Stimulated activated naive B cell treated with anti-CD40 and anti-IgM and Interleukin-4, amounts not matched to agents 10 μg/mL and 1 μg/mL and 100 μg/mL, for 72 hours (primary cell): ENCODE measurements around the gene CCSER1.
"Not testable (repeated sequence)": the region's sequence is repeated elsewhere in the genome, so short reads cannot be mapped to it uniquely, and the experiment has no call there.

ENCODE experiments used
- ATAC-seq, 2 donors: fragments of 150-1000 bp; cut with Tn5 transposase; replicated peaks; 2 replicates each; pipeline ENCODE4 v1.10.0; 2021; ENCODE audit warnings: moderate library complexity in 1 of 2
- DNase-seq: peaks from one replicate; pipeline ENCODE4 v3.0.0; 2021
- H3K27ac Mint-ChIP-seq: one replicate; pipeline ENCODE4 v1.8.0; 2022; ENCODE audit warnings: mild to moderate bottlenecking, mixed read lengths
- H3K27me3 Mint-ChIP-seq, 2 donors: one replicate each; pipeline ENCODE4 v1.8.0; 2022; ENCODE audit warnings: mixed read lengths in 2 of 2
- H3K36me3 Mint-ChIP-seq, 2 donors: one replicate each; pipeline ENCODE4 v1.8.0; 2022; ENCODE audit warnings: mixed read lengths in 2 of 2, mild to moderate bottlenecking in 1 of 2
- H3K4me1 Mint-ChIP-seq, 2 donors: one replicate each; pipeline ENCODE4 v1.8.0; 2022; ENCODE audit warnings: mixed read lengths in 2 of 2, mild to moderate bottlenecking in 1 of 2
- H3K4me3 Mint-ChIP-seq, 2 donors: one replicate each; pipeline ENCODE4 v1.8.0; 2022; ENCODE audit warnings: mild to moderate bottlenecking in 2 of 2, mixed read lengths in 2 of 2, moderate library complexity in 1 of 2
- H3K9me3 Mint-ChIP-seq, 2 donors: one replicate each; pipeline ENCODE4 v1.8.0; 2022; ENCODE audit warnings: mixed read lengths in 2 of 2, mild to moderate bottlenecking in 1 of 2

CCSER1 gene

DNA sequence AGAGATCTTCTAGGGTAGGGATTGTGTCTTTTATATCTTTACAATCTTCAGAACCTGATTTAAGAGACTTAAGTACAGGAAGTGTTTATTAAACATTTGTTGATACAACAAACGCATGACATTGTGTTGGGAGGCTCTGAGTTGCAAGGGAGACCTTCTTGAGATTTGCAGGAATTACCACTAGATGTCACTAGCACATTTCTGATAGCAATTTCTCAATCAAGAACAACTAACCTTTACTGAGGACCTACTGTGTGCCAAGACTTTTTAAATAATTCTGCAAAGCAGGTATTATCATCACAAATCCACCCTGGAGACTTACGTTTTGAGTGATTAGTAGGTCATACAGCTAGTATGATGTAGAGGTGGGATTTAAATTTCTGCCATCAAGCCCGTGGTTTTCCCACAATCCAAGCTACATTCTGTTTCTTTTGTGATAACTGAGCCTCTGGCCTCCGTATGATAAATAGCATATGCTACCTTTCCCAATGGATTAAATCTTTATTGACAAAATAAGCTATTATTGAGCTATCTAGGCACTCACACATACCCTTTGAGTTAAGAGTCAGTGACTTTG, 986.0 kb downstream of the CCSER1 start:
- Mint-ChIP-seq H3K4me3 (no peak overlapping the region), H3K4me1 (no peaks in the 10 kb centered on the region), H3K27me3 (no peaks in the 10 kb centered on the region), H3K27ac (no peak overlapping the region), H3K9me3 (no peaks in the 10 kb centered on the region), H3K36me3 (no peaks in the 10 kb centered on the region)
- DNase-seq (no peak), ATAC-seq (no peak)

DNA sequence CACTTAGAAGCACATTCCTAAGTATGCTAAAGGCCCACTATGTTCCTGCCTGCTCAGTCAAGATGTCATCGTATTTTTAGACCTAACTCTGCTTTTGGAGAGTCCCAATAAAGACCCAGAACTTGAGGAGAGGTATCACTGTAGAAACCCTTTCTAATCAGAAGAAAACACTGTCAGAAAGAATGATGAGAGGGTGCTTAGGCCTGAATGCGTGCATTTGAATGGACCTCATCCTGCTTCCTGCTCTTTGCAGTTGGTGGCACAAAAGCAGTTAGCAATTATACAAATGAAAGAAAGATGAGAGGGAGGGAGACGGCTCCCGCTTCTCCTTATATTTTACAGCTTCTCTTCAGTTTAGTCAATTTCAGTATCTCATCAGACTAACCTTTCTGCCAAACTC, 987.2 kb downstream of the CCSER1 start:
- no peaks in the 10 kb centered on the region for H3K36me3 Mint-ChIP-seq
- no peak for ATAC-seq
- no peaks in the 10 kb centered on the region for H3K27me3 Mint-ChIP-seq
- H3K4me3 Mint-ChIP-seq = no peak overlapping the region
- no peak for DNase-seq
- H3K9me3 Mint-ChIP-seq = no peaks in the 10 kb centered on the region
- H3K27ac Mint-ChIP-seq = no peak overlapping the region
- H3K4me1 Mint-ChIP-seq = no peaks in the 10 kb centered on the region

DNA sequence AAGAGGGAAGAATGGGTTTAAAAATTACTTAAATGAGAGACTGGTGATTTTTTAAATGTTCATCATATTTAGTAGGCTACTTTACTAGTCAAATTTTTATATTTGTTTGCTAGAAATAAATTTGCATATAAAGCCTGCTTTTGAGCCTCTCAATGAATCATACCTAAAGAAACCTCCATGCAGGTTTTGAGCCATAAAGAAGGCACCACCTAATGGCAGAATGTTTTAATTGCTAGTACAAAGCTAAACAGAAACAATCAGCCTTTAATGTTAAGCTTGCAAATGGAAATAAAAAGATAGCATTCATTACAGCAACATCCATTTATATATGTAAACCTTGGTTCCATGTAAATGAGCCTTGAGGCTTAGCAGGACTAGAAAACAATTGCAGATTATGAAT, 989.7 kb downstream of the CCSER1 start:
- no peak overlapping the region for H3K27ac Mint-ChIP-seq
- no peak overlapping the region for H3K4me3 Mint-ChIP-seq
- ATAC-seq = no peak

DNA sequence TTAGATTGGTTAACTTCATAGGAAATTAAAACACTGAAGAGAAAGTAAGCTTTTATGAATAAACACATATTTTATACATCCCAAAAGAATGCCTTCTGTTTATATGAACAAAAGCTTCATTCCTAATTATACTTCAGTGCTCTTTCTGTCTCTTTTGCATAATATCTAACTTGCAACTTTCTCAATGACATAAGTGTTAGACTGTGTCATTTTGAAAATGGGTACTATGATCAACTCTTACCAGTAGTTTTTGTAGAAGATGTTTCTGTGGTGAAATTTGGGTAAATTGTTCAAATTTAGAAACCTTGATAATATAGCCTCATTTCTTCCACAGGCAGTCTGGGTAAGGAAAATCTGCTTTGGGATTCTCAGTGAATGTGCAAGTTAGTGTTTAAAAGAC, 991.4 kb downstream of the CCSER1 start:
- Mint-ChIP-seq H3K27me3 (no peaks in the 10 kb centered on the region), H3K4me3 (no peak overlapping the region), H3K9me3 (no peaks in the 10 kb centered on the region), H3K27ac (no peak overlapping the region), H3K36me3 (no peaks in the 10 kb centered on the region), H3K4me1 (no peaks in the 10 kb centered on the region)
- ATAC-seq (no peak), DNase-seq (no peak)

More for the DNA sequence above, 989.7 kb downstream of the CCSER1 start:
- DNase-seq = no peak
- no peaks in the 10 kb centered on the region for H3K36me3 Mint-ChIP-seq
- H3K9me3 Mint-ChIP-seq = no peaks in the 10 kb centered on the region
- no peaks in the 10 kb centered on the region for H3K27me3 Mint-ChIP-seq
- H3K4me1 Mint-ChIP-seq = no peaks in the 10 kb centered on the region

DNA sequence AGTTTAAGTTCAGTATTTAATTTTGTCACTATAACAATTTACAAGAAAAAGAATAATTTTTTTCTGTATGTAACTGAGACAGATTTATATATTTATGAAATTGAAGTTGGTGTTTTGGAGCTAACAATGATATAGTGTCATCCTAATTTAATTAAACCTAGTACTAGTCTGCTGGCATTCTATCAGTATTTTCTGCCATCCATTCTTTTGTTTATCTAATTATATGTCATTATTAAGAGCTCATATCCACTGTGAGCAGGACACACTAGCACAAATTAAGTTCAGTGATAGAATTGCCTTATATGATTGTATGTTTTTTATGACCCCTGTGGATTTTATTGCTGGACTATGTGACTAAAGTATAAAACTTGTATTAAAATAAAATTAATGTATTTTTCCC, 996.5 kb downstream of the CCSER1 start:
- DNase-seq (no peak), ATAC-seq (no peak)
- H3K9me3 Mint-ChIP-seq = no peaks in the 10 kb centered on the region
- H3K36me3 Mint-ChIP-seq = no peaks in the 10 kb centered on the region
- H3K27me3 Mint-ChIP-seq = no peaks in the 10 kb centered on the region
- H3K4me3 Mint-ChIP-seq = no peak overlapping the region
- no peak overlapping the region for H3K27ac Mint-ChIP-seq
- H3K4me1 Mint-ChIP-seq = no peaks in the 10 kb centered on the region

DNA sequence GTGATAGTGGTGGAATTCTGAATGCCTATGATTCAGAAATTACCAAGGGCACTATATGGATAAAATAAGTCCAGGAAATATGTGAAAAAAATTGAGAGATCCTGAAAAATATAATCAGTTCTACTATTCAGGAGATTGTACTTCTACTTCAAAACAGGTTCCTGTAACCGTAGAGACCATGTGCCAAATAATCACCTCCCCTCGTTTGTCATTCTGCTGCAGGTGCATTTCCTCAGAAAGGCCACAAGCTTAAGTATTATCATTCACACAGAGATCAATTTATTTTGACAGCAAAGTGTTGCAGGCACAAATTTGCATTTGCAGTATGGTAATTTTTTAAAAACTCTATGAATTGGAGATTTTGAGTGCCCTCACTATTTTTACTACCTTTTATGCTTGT, 1000.0 kb downstream of the CCSER1 start:
- H3K36me3 Mint-ChIP-seq = no peaks in the 10 kb centered on the region
- DNase-seq (no peak), ATAC-seq (no peak)
- H3K27ac Mint-ChIP-seq = no peak overlapping the region
- no peaks in the 10 kb centered on the region for H3K4me1 Mint-ChIP-seq
- H3K27me3 Mint-ChIP-seq = no peaks in the 10 kb centered on the region
- H3K9me3 Mint-ChIP-seq = no peaks in the 10 kb centered on the region
- H3K4me3 Mint-ChIP-seq = no peak overlapping the region

DNA sequence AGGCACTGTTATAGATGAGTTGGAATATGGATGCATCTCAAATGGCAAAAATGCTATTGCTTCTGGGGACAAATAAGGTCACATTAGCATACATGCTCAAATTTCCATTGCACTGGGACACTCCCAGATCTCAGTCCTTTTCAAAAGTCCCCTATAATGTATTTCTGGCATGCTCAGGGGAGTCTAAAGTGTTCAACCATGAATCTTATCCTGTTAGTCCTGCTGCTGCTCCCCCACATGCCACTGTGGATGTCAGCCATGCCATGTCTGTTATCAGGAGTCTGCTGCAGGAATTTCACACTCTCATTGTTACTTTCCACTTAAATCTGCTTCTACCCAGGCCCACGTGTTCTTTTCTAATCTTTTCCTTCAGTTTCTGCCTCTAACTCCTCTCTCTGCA, 1000.6 kb downstream of the CCSER1 start:
- H3K4me3 Mint-ChIP-seq = no peak overlapping the region
- H3K9me3 Mint-ChIP-seq = no peaks in the 10 kb centered on the region
- no peak for ATAC-seq
- no peak for DNase-seq
- no peaks in the 10 kb centered on the region for H3K27me3 Mint-ChIP-seq
- H3K27ac Mint-ChIP-seq = no peak overlapping the region
- no peaks in the 10 kb centered on the region for H3K36me3 Mint-ChIP-seq
- no peaks in the 10 kb centered on the region for H3K4me1 Mint-ChIP-seq

DNA sequence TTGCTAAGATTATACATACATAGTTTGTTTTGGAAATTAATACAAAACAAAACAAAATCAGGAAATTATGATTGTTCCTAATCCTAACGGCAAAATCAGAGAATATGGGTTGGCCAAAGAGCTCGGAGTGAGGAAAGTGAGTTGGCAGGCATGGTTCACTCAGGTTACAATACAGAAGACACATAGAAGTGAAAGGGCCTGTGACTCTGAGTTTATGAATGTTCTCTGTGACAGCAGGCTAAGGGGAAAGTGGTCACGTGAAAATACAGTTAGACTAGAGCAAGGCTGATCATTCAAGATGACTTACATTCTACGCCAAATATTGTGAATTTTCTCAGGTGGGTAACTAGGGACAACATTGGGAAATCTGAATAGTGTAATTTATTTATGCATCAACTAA, 1001.3 kb downstream of the CCSER1 start:
- H3K4me3 Mint-ChIP-seq = no peak overlapping the region
- H3K27ac Mint-ChIP-seq = no peak overlapping the region
- DNase-seq = no peak
- no peaks in the 10 kb centered on the region for H3K27me3 Mint-ChIP-seq
- H3K4me1 Mint-ChIP-seq = no peaks in the 10 kb centered on the region
- no peak for ATAC-seq
- H3K9me3 Mint-ChIP-seq = peaks cover 0 to 2% of the 10 kb centered on the region in 2 donors
- H3K36me3 Mint-ChIP-seq = no peaks in the 10 kb centered on the region

DNA sequence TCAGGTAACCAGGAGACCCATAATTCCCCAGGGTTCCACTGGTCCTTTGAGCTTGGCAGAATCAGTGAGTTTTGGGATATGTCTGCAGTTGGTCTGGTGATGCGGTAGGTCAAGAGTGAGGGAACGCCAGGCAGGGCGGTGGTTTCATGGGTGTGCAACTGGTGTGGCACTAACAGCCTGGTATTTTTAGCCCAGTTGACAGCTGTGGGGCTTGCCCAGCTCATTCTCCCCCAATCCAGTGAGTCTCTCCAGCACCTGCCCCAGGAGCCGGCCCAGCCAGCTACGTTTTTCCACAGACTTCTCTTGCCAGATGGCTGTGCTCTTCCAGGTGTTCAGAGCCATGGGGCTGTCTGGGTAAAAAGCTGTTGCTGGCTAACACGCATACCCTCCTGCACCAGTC, 1019.9 kb downstream of the CCSER1 start:
- H3K9me3 Mint-ChIP-seq = peaks cover 10 to 26% of the 10 kb centered on the region in 2 donors
- no peaks in the 10 kb centered on the region for H3K36me3 Mint-ChIP-seq
- H3K27me3 Mint-ChIP-seq = no peaks in the 10 kb centered on the region
- ATAC-seq (no peak), DNase-seq (no peak)
- H3K4me1 Mint-ChIP-seq = no peaks in the 10 kb centered on the region
- no peak overlapping the region for H3K27ac Mint-ChIP-seq
- no peak overlapping the region for H3K4me3 Mint-ChIP-seq

DNA sequence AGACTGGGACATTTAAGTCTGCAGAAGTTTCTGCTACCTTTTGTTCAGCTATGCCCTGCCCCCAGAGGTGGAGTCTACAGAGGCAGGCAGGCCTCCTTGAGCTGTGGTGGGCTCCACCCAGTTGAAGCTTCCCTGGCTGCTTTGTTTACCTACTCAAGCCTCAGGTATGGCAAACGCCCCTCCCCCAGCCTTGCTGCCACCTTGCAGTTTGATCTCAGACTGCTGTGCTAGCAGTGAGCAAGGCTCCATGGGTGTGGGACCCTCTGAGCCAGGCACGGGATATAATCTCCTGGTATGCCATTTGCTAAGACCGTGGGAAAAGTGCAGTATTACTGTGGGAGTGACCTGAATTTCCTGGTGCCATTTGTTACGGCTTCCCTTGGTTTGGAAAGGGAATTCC, 1026.8 kb downstream of the CCSER1 start:
- DNase-seq, H3K27me3 Mint-ChIP-seq, H3K27ac Mint-ChIP-seq, H3K36me3 Mint-ChIP-seq, ATAC-seq, H3K4me3 Mint-ChIP-seq, H3K4me1 Mint-ChIP-seq: not testable (repeated sequence)
- H3K9me3 Mint-ChIP-seq = peaks cover 19 to 21% of the 10 kb centered on the region in 2 donors

DNA sequence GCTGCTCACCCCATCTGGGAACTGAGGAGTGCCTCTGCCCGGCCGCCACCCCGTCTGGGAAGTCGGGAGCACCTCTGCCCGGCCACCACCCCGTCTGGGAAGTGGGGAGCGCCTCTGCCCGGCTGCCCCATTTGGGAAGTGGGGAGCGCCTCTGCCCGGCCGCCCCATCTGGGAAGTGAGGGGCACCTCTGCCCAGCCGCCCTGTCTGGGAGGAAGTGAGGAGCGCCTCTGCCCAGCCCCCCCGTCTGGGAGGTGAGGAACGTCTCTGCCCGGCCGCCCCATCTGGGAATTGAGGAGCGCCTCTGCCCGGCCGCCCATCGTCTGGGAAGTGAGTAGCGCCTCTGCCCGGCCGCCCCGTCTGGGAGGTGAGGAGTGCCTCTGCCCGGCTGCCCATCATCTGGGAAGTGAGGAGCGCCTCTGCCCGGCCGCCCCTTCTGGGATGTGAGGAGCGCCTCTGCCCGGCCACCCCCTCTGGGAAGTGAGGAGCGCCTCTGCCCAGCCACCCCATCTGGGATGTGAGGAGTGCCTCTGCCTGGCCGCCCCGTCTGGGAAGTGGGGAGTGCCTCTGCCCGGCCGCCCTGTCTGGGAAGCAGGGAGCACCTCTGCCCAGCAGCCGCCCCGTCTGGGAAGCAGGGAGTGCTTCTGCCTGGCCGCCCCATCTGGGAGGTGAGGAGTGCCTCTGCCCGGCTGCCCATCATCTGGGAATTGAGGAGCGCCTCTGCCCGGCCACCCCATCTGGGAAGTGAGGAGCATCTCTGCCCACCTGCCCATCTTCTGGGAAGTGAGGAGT, 1040.9 kb downstream of the CCSER1 start:
- not testable (repeated sequence) for H3K36me3 Mint-ChIP-seq, ATAC-seq, H3K4me1 Mint-ChIP-seq, H3K27me3 Mint-ChIP-seq, H3K27ac Mint-ChIP-seq, DNase-seq, H3K4me3 Mint-ChIP-seq
- peaks cover 11 to 13% of the 10 kb centered on the region in 2 donors for H3K9me3 Mint-ChIP-seq

DNA sequence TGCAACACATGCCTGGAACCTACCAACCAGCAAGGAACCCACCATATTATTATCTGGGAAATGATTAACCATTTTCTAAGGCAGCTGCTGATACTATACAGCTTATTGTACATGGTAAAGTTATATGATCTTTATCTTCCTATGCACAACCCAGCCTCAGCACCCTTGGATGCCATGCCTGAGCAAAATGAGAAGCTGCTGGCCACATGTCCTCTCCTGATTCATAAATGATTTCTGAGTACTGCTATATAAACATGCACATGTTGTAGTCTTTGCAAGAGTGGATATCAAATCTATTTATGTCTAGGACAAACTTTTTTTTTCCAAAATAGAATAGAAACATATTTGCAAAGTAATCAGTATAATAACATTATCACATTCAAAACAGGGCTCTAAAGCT, 1043.6 kb downstream of the CCSER1 start:
- no peaks in the 10 kb centered on the region for H3K27me3 Mint-ChIP-seq
- H3K36me3 Mint-ChIP-seq = no peaks in the 10 kb centered on the region
- DNase-seq = no peak
- no peaks in the 10 kb centered on the region for H3K4me1 Mint-ChIP-seq
- peaks cover 3 to 4% of the 10 kb centered on the region in 2 donors for H3K9me3 Mint-ChIP-seq
- no peak overlapping the region for H3K27ac Mint-ChIP-seq
- ATAC-seq = no peak
- H3K4me3 Mint-ChIP-seq = no peak overlapping the region

DNA sequence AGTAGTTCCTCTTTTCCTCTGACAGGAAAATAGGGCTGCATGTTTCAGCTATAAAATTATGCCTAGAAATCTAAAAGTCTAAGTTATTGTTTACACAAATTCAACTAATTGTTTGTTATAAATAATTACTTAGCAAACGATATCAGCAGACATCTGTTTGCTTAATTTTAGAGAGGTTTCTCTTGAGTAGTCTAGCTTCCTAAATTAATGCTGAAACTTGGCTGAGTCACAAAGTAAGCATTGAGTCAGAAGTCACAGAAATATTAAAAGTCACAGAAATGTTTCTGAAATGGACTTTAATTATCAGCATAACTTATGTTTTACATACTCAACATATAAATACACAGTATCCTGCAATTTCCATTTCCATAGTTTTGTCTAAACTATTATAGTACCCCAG, 1044.0 kb downstream of the CCSER1 start:
- Mint-ChIP-seq H3K27ac (no peak overlapping the region), H3K9me3 (peaks cover 3 to 4% of the 10 kb centered on the region in 2 donors), H3K27me3 (no peaks in the 10 kb centered on the region), H3K4me1 (no peaks in the 10 kb centered on the region), H3K36me3 (no peaks in the 10 kb centered on the region), H3K4me3 (no peak overlapping the region)
- DNase-seq (no peak), ATAC-seq (no peak)

DNA sequence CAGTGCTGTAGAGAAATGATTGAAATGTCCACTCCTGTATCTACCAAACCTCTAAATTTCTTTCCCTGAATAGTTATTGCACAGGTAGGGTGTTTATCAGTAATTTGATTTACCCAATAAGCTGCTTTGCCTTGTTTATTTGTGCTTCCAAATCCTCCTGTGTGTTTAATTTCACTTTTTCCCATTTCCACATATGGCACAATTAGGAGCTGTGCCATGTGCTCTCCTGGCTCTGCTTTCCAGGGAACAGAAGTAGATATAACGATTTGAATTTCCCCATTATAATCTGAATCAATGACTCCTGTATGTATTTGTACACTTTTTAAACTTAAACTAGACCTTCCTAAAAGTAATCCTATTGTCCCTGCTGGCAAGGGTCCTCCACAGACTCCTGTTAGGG, 1057.9 kb downstream of the CCSER1 start:
- not testable (repeated sequence) for H3K27me3 Mint-ChIP-seq, H3K36me3 Mint-ChIP-seq, H3K4me1 Mint-ChIP-seq, H3K4me3 Mint-ChIP-seq, H3K27ac Mint-ChIP-seq, ATAC-seq, DNase-seq
- H3K9me3 Mint-ChIP-seq = peaks cover 5 to 15% of the 10 kb centered on the region in 2 donors

DNA sequence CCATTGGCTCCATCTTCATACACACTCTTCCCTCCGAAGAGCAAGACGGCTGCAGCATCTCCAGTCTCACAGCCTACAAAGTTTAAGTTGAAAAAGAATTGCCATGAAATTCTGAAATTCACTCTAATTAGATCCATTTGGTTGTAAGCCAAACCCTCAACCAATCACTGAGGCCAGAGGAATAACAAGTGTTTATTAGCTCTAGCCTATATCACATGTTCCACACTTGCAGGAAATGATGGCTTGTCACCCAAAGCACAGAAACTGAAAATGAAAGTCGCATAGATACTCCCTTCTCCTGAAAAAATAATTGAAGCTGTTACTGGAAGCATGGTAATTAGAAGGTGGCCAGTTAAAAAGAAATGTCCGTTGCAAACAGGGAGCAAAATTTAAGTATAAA, 1071.8 kb downstream of the CCSER1 start:
- no peak overlapping the region for H3K27ac Mint-ChIP-seq
- no peaks in the 10 kb centered on the region for H3K36me3 Mint-ChIP-seq
- H3K27me3 Mint-ChIP-seq = no peaks in the 10 kb centered on the region
- DNase-seq = no peak
- no peak for ATAC-seq
- no peaks in the 10 kb centered on the region for H3K4me1 Mint-ChIP-seq
- H3K4me3 Mint-ChIP-seq = no peak overlapping the region
- H3K9me3 Mint-ChIP-seq = peaks cover 0 to 5% of the 10 kb centered on the region in 2 donors
